GM12878 (cell line): ENCODE results near the gene MEF2C. TPM values are rescaled to one million over a fixed set of nuclear protein-coding genes. Genes with fewer than 3 reads are reported as not detected.
A peak's percentile ranks its signal among the peaks of the same experiment; 100 is the strongest.

Source experiments
- BMI1 ChIP-seq: fragments of 450-650 bp; IDR thresholded peaks from 2 replicates; pipeline ENCODE4 v1.6.1; 2016; ENCODE audit warnings: mild to moderate bottlenecking, moderate library complexity, borderline replicate concordance
- CHD4 ChIP-seq: fragments of 200-600 bp; sonication (generic); IDR thresholded peaks from 2 replicates; pipeline ENCODE4 v1.6.1; 2016; ENCODE audit warnings: mild to moderate bottlenecking
- CREB1 ChIP-seq: IDR thresholded peaks from 2 replicates; pipeline ENCODE4 v1.6.1; 2012; ENCODE audit warnings: low read depth, mild to moderate bottlenecking, inconsistent platforms
- CREM ChIP-seq: IDR thresholded peaks from 2 replicates; pipeline ENCODE4 v1.6.1; 2014; ENCODE audit warnings: antibody characterized with exemption, low read depth
- ETV6 ChIP-seq, 2 experiments: fragments of 450-650 bp in 1 of 2; IDR thresholded peaks in 1 of 2; conservative IDR thresholded peaks in 1 of 2; 2 replicates each; pipeline ENCODE4 v1.6.1; 2014; ENCODE audit warnings: antibody characterized with exemption in 1 of 2, borderline replicate concordance in 1 of 2, low read depth in 1 of 2, mild to moderate bottlenecking in 1 of 2, moderate library complexity in 1 of 2
- FOS ChIP-seq: IDR thresholded peaks from 3 replicates; pipeline ENCODE4 v1.6.1; 2011; ENCODE audit warnings: borderline replicate concordance; ENCODE audit not compliant: insufficient read length; ENCODE audit errors: extremely low read depth
- FOXM1 ChIP-seq: IDR thresholded peaks from 2 replicates; pipeline ENCODE4 v1.6.1; 2012; ENCODE audit warnings: low read depth, mild to moderate bottlenecking, inconsistent platforms, low read length, moderate library complexity
- GABPA ChIP-seq: IDR thresholded peaks from 2 replicates; pipeline ENCODE4 v1.6.1; 2014; ENCODE audit warnings: antibody characterized with exemption, low read depth, mild to moderate bottlenecking, inconsistent platforms
- MTA3 ChIP-seq: IDR thresholded peaks from 2 replicates; pipeline ENCODE4 v1.6.1; 2012; ENCODE audit warnings: low read length, inconsistent platforms, borderline replicate concordance
- NFXL1 ChIP-seq: fragments of 450-650 bp; IDR thresholded peaks from 2 replicates; pipeline ENCODE4 v1.6.1; 2017; ENCODE audit warnings: antibody characterized with exemption, mild to moderate bottlenecking, borderline replicate concordance
- NFYA ChIP-seq: IDR thresholded peaks from 2 replicates; pipeline ENCODE4 v1.6.1; 2011; ENCODE audit warnings: low read depth, mild to moderate bottlenecking, low read length, improper control_type of control experiment, borderline replicate concordance
- NFYB ChIP-seq: IDR thresholded peaks from 2 replicates; pipeline ENCODE4 v1.6.1; 2011; ENCODE audit warnings: low read depth, mild to moderate bottlenecking, low read length, improper control_type of control experiment, moderate library complexity; ENCODE audit not compliant: insufficient read depth
- NR2C2 ChIP-seq: IDR thresholded peaks from 2 replicates; pipeline ENCODE4 v1.6.1; 2011; ENCODE audit warnings: borderline replicate concordance, low read depth; ENCODE audit not compliant: control insufficient read depth, insufficient read length
- PML ChIP-seq: IDR thresholded peaks from 2 replicates; pipeline ENCODE4 v1.6.1; 2012; ENCODE audit warnings: low read length, inconsistent platforms
- RBBP5 ChIP-seq: fragments of 200-600 bp; sonication (generic); conservative IDR thresholded peaks from 2 replicates; pipeline ENCODE4 v1.6.1; 2016
- RELA ChIP-seq: fragments of 450-650 bp; IDR thresholded peaks from 2 replicates; pipeline ENCODE4 v1.8.0; 2014; ENCODE audit warnings: borderline replicate concordance; ENCODE audit not compliant: partially characterized antibody
- SP1 ChIP-seq: IDR thresholded peaks from one replicate; pipeline ENCODE4 v1.6.1; 2011; ENCODE audit warnings: low read depth, low read length
- SRF ChIP-seq, 2 experiments: IDR thresholded peaks; 2 replicates each; pipeline ENCODE4 v1.6.1; 2011; ENCODE audit warnings: low read depth in 2 of 2, low read length in 2 of 2, mild to moderate bottlenecking in 1 of 2, moderate library complexity in 1 of 2
- TBL1XR1 ChIP-seq: IDR thresholded peaks from 2 replicates; pipeline ENCODE4 v1.6.1; 2012; ENCODE audit warnings: low read depth, low read length, improper control_type of control experiment
- polyA plus RNA-seq, 11 experiments: library from polyadenylated mRNA; depleted of rRNA in 4 of 11; unstranded in 6 of 11; stranded (reverse) in 5 of 11; fragments of >200 nt; fragmentation: Nextera tagmentation in 4 of 11; fragmentation: Illumina TruSeq in 1 of 11; extraction: Ambion mirVana in 4 of 11; extraction: Trizol in 1 of 11; gene quantifications; 1 replicate in 1 of 11; 2 replicates in 10 of 11; pipeline versions ENCODE4 v1.2.1 to v1.2.3, GENCODE V29; 2011 to 2016; ENCODE audit warnings: inconsistent platforms in 2 of 11, missing spikeins in 2 of 11, low read depth in 1 of 11
- total RNA-seq, 4 experiments: library from RNA; depleted of rRNA in 3 of 4; stranded (reverse); fragments of >200 nt in 3 of 4; fragmentation: Illumina TruSeq in 1 of 4; extraction: Trizol in 1 of 4; gene quantifications; 2 replicates each; pipeline versions ENCODE4 v1.2.1 to v1.2.3, GENCODE V29; 2013 to 2021
- TF ChIP-seq, protein P1 (sequence below): fragments of 450-650 bp; IDR thresholded peaks from 2 replicates; pipeline ENCODE4 v1.6.1; 2017; ENCODE audit warnings: antibody characterized with exemption, mild to moderate bottlenecking, moderate library complexity
- TF ChIP-seq, protein P2 (sequence below): fragments of 450-650 bp; IDR thresholded peaks from 2 replicates; pipeline ENCODE4 v1.6.1; 2017; ENCODE audit warnings: mild to moderate bottlenecking
- TF ChIP-seq, protein P3 (sequence below): fragments of 450-650 bp; IDR thresholded peaks from 2 replicates; pipeline ENCODE4 v1.6.1; 2016; ENCODE audit warnings: mild to moderate bottlenecking

Gene MEF2C
- total and polyA plus RNA-seq, 10 of the 15 experiments (the other 5 are each of a cell fraction or from before 2014, with no cell fraction given) = 104 to 225 (median 180) TPM

DNA sequence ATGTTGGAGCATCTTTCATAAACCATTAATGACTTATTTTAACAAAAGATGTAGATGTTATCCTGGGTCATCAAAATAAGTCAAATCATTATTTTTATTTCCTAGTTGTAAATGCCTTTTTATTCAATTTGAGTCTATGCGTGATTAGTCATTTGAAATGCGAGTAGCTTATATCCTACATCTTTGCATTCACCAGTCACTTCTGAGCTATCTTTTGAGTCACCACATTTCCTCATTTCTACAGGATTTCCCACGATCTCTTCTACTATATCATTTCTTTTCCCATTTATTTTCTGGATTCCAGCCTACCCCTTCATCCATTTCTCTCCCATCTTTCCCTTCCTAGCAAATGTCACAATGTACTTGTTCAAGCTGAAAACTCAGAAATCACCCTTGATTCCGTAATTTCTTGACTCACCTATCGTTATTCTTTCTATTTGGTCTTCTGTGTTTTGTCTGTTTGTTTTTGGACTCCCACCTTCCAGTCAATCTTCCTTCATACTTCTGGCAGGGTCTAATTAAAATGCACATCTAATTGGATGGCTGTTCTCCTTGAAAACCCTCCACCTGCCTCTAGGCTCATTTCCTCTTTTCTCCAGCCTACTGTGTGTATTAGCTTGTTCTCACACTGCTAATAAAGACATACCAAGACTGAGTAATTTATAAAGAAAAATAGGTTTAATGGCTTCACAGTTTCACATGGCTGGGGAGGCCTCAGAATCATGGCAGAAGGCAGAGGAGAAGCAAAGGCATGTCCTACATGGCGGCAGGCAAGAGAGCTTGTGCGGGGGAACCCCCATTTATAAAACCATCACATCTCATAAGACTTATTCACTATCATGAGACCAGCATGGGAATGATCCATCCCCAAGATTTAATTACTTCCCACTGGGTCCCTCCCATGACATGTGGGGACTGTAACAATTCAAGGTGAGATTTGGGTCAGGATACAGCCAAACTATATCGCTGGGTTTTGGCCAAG lies 112.4 kb downstream of the MEF2C start (continued):
- TF ChIP-seq, protein P1, sequence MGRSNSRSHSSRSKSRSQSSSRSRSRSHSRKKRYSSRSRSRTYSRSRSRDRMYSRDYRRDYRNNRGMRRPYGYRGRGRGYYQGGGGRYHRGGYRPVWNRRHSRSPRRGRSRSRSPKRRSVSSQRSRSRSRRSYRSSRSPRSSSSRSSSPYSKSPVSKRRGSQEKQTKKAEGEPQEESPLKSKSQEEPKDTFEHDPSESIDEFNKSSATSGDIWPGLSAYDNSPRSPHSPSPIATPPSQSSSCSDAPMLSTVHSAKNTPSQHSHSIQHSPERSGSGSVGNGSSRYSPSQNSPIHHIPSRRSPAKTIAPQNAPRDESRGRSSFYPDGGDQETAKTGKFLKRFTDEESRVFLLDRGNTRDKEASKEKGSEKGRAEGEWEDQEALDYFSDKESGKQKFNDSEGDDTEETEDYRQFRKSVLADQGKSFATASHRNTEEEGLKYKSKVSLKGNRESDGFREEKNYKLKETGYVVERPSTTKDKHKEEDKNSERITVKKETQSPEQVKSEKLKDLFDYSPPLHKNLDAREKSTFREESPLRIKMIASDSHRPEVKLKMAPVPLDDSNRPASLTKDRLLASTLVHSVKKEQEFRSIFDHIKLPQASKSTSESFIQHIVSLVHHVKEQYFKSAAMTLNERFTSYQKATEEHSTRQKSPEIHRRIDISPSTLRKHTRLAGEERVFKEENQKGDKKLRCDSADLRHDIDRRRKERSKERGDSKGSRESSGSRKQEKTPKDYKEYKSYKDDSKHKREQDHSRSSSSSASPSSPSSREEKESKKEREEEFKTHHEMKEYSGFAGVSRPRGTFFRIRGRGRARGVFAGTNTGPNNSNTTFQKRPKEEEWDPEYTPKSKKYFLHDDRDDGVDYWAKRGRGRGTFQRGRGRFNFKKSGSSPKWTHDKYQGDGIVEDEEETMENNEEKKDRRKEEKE = no peak
- TF ChIP-seq NR2C2 = no peak
- TF ChIP-seq NFYB = no peak
- no peak for TF ChIP-seq CREB1
- TF ChIP-seq CHD4 = no peak
- TF ChIP-seq NFYA = no peak
- TF ChIP-seq, protein P2, sequence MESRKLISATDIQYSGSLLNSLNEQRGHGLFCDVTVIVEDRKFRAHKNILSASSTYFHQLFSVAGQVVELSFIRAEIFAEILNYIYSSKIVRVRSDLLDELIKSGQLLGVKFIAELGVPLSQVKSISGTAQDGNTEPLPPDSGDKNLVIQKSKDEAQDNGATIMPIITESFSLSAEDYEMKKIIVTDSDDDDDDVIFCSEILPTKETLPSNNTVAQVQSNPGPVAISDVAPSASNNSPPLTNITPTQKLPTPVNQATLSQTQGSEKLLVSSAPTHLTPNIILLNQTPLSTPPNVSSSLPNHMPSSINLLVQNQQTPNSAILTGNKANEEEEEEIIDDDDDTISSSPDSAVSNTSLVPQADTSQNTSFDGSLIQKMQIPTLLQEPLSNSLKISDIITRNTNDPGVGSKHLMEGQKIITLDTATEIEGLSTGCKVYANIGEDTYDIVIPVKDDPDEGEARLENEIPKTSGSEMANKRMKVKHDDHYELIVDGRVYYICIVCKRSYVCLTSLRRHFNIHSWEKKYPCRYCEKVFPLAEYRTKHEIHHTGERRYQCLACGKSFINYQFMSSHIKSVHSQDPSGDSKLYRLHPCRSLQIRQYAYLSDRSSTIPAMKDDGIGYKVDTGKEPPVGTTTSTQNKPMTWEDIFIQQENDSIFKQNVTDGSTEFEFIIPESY = peak; percentile 62; the same call in 1 of the 2 replicates
- TF ChIP-seq TBL1XR1 = no peak
- TF ChIP-seq CREM = no peak
- no peak for TF ChIP-seq SP1
- TF ChIP-seq NFXL1 = no peak
- TF ChIP-seq MTA3 = no peak
- no peak for TF ChIP-seq FOS
- TF ChIP-seq PML = no peak
- no peak for TF ChIP-seq BMI1
- no peak for TF ChIP-seq SRF (IDR thresholded peaks at IDR 0.05; ENCODE audit: low read depth in 2 of 2, low read length in 2 of 2)
- TF ChIP-seq, protein P3, sequence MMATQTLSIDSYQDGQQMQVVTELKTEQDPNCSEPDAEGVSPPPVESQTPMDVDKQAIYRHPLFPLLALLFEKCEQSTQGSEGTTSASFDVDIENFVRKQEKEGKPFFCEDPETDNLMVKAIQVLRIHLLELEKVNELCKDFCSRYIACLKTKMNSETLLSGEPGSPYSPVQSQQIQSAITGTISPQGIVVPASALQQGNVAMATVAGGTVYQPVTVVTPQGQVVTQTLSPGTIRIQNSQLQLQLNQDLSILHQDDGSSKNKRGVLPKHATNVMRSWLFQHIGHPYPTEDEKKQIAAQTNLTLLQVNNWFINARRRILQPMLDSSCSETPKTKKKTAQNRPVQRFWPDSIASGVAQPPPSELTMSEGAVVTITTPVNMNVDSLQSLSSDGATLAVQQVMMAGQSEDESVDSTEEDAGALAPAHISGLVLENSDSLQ = peak; percentile 38; the same call in 1 of the 2 replicates
- no peak for TF ChIP-seq ETV6 (conservative IDR thresholded peaks at IDR 0.05 in 1 of 2, IDR thresholded peaks at IDR 0.05 in 1 of 2; ENCODE audit: borderline replicate concordance in 1 of 2, low read depth in 1 of 2)
- no peak; the same call in 1 of the 2 replicates for TF ChIP-seq FOXM1
- no peak for TF ChIP-seq GABPA
- TF ChIP-seq RBBP5 = no peak
- no peak for TF ChIP-seq RELA
